ENCODE data around the gene MLYCD.

MLYCD gene

GRCh38 chr16:83968891-83969649 is 70.2 kb downstream of the MLYCD start:
- Histone ChIP-seq H3K4me2 (ENCODE audit: low read length) (no peak overlapping the region), H3K9me3 (ENCODE audit: control insufficient read depth, low read length) (no peaks in the 10 kb centered on the region), H3K4me3 (ENCODE audit: low read depth, low read length) (no peak overlapping the region), H3K9ac (no peak overlapping the region), H3K36me3 (ENCODE audit: control insufficient read depth, insufficient read depth, low read length) (no peaks in the 10 kb centered on the region), H3K79me2 (no peaks in the 10 kb centered on the region), H2AFZ (peak overlapping the region; percentile 68), H3K27ac (no peak overlapping the region), H3K27me3 (ENCODE audit: control insufficient read depth, insufficient read depth, low read length) (no peaks in the 10 kb centered on the region), H3K4me1 (no peaks in the 10 kb centered on the region)
- TF ChIP-seq CTCF (IDR thresholded peaks at IDR 0.05): no peak

GRCh38 chr16:83969771-83970429 is 71.0 kb downstream of the MLYCD start:
- H3K9ac ChIP-seq: no peak overlapping the region
- no peak for TF ChIP-seq CTCF (IDR thresholded peaks at IDR 0.05)
- H3K27ac ChIP-seq: no peak overlapping the region
- H3K36me3 ChIP-seq (ENCODE audit: control insufficient read depth, insufficient read depth, low read length): no peaks in the 10 kb centered on the region
- no peaks in the 10 kb centered on the region for H3K9me3 ChIP-seq (ENCODE audit: control insufficient read depth, low read length)
- H3K27me3 ChIP-seq (ENCODE audit: control insufficient read depth, insufficient read depth, low read length): no peaks in the 10 kb centered on the region
- no peak overlapping the region for H2AFZ ChIP-seq
- no peaks in the 10 kb centered on the region for H3K4me1 ChIP-seq
- no peak overlapping the region for H3K4me3 ChIP-seq (ENCODE audit: low read depth, low read length)
- no peaks in the 10 kb centered on the region for H3K79me2 ChIP-seq
- no peak overlapping the region for H3K4me2 ChIP-seq (ENCODE audit: low read length)

- Histone ChIP-seq H3K4me3 (ENCODE audit: low read depth, low read length) (no peak overlapping the region), H3K79me2 (no peaks in the 10 kb centered on the region), H3K27ac (no peak overlapping the region), H3K27me3 (ENCODE audit: control insufficient read depth, insufficient read depth, low read length) (no peaks in the 10 kb centered on the region), H3K9ac (no peak overlapping the region), H2AFZ (no peak overlapping the region), H3K4me1 (no peaks in the 10 kb centered on the region), H3K36me3 (ENCODE audit: control insufficient read depth, insufficient read depth, low read length) (no peaks in the 10 kb centered on the region), H3K9me3 (ENCODE audit: control insufficient read depth, low read length) (no peaks in the 10 kb centered on the region), H3K4me2 (ENCODE audit: low read length) (no peak overlapping the region)
- TF ChIP-seq CTCF (IDR thresholded peaks at IDR 0.05): no peak
Measured at GRCh38 chr16:83970430-83970815, 71.5 kb downstream of the MLYCD start.

- H3K9ac ChIP-seq: no peak overlapping the region
- H3K9me3 ChIP-seq (ENCODE audit: control insufficient read depth, low read length): no peaks in the 10 kb centered on the region
- no peak overlapping the region for H3K4me2 ChIP-seq (ENCODE audit: low read length)
- no peaks in the 10 kb centered on the region for H3K36me3 ChIP-seq (ENCODE audit: control insufficient read depth, insufficient read depth, low read length)
- no peaks in the 10 kb centered on the region for H3K79me2 ChIP-seq
- no peaks in the 10 kb centered on the region for H3K4me1 ChIP-seq
- H3K27ac ChIP-seq: no peak overlapping the region
- no peaks in the 10 kb centered on the region for H3K27me3 ChIP-seq (ENCODE audit: control insufficient read depth, insufficient read depth, low read length)
- no peak for TF ChIP-seq CTCF (IDR thresholded peaks at IDR 0.05)
- no peak overlapping the region for H3K4me3 ChIP-seq (ENCODE audit: low read depth, low read length)
- H2AFZ ChIP-seq: no peak overlapping the region
Measured at GRCh38 chr16:83971165-83972130, 72.5 kb downstream of the MLYCD start.

All from parathyroid adenoma (tissue), 2 donors.